ENCODE measurements around the gene RASGRF2.
A peak's percentile ranks its signal among the peaks of the same experiment; 100 is the strongest.

The RASGRF2 gene

GRCh38 chr5:81181576-81182316 is 221.6 kb downstream of the RASGRF2 start:
- no peak for DNase-seq

GRCh38 chr5:81182396-81183390 is 222.5 kb downstream of the RASGRF2 start:
- no peak for DNase-seq

- no peak for DNase-seq
Observed at GRCh38 chr5:81183811-81184748, 223.9 kb downstream of the RASGRF2 start.

- no peak for DNase-seq
Observed at GRCh38 chr5:81184749-81185110, 224.6 kb downstream of the RASGRF2 start.

GRCh38 chr5:81187885-81188284 is 227.7 kb downstream of the RASGRF2 start:
- no peak for DNase-seq

GRCh38 chr5:81188962-81189361 is 228.8 kb downstream of the RASGRF2 start:
- DNase-seq, result no peak

GRCh38 chr5:81189875-81190498 is 229.8 kb downstream of the RASGRF2 start:
- DNase-seq, result no peak

GRCh38 chr5:81191726-81192372 is 231.7 kb downstream of the RASGRF2 start:
- no peak for DNase-seq

- no peak for DNase-seq
Observed at GRCh38 chr5:81192373-81192750, 232.2 kb downstream of the RASGRF2 start.

- DNase-seq, result peak; percentile 66 to 70
Observed at GRCh38 chr5:81194633-81195334, 234.6 kb downstream of the RASGRF2 start.

- DNase-seq, result no peak
Observed at GRCh38 chr5:81195335-81195929, 235.3 kb downstream of the RASGRF2 start.

GRCh38 chr5:81202655-81203054 is 242.5 kb downstream of the RASGRF2 start:
- DNase-seq, result no peak

- no peak for DNase-seq
Observed at GRCh38 chr5:81203729-81204128, 243.6 kb downstream of the RASGRF2 start.

- DNase-seq, result no peak
Observed at GRCh38 chr5:81204205-81204604, 244.0 kb downstream of the RASGRF2 start.

- DNase-seq, result no peak
Observed at GRCh38 chr5:81205058-81205457, 244.9 kb downstream of the RASGRF2 start.

- peak in 1 of 2 experiments; percentile 4 for DNase-seq
Observed at GRCh38 chr5:81207009-81207408, 246.8 kb downstream of the RASGRF2 start.

- DNase-seq, result no peak
Observed at GRCh38 chr5:81208904-81209303, 248.7 kb downstream of the RASGRF2 start.

GRCh38 chr5:81209386-81209785 is 249.2 kb downstream of the RASGRF2 start:
- DNase-seq, result no peak

- no peak for DNase-seq
Observed at GRCh38 chr5:81209869-81210493, 249.8 kb downstream of the RASGRF2 start.

GRCh38 chr5:81212211-81212751 is 252.1 kb downstream of the RASGRF2 start:
- no peak for DNase-seq

Measured in AML-193 (cell line).